ENCODE results near the gene L3MBTL4. TPM values are rescaled to one million over a fixed set of nuclear protein-coding genes. Genes with fewer than 3 reads are reported as not detected.

L3MBTL4 gene
- total RNA-seq, 2 donors from 2014 or later = 0.27 to 5.3 TPM

GRCh38 chr18:5982332-5982731 lies 432.4 kb downstream of the L3MBTL4 start:
- no peaks in the 10 kb centered on the region for H3K27me3 ChIP-seq (replicated peaks; ENCODE audit: insufficient read depth)
- no peak for DNase-seq (ENCODE audit: low spot score)

GRCh38 chr18:5980721-5981120 lies 434.0 kb downstream of the L3MBTL4 start:
- Histone ChIP-seq H3K27ac (no peak overlapping the region), H3K9me3 (no peaks in the 10 kb centered on the region), H3K36me3 (no peaks in the 10 kb centered on the region), H3K27me3 (replicated peaks; ENCODE audit: insufficient read depth) (no peaks in the 10 kb centered on the region), H3K4me3 (no peak overlapping the region), H3K4me1 (ENCODE audit: control insufficient read depth in 1 of 2, low read depth in 2 of 2) (no peaks in the 10 kb centered on the region)
- ATAC-seq (ENCODE audit: insufficient number of reproducible peaks, low FRiP score, low read depth) (no peak), DNase-seq (ENCODE audit: low spot score) (no peak)
- TF ChIP-seq CTCF (IDR thresholded peaks at IDR 0.05) = no peak

More at GRCh38 chr18:5982332-5982731, 432.4 kb downstream of the L3MBTL4 start:
- TF ChIP-seq CTCF (IDR thresholded peaks at IDR 0.05) = no peak
- Histone ChIP-seq H3K36me3 (no peaks in the 10 kb centered on the region), H3K9me3 (no peaks in the 10 kb centered on the region), H3K4me1 (ENCODE audit: control insufficient read depth in 1 of 2, low read depth in 2 of 2) (no peaks in the 10 kb centered on the region), H3K4me3 (no peak overlapping the region), H3K27ac (no peak overlapping the region)
- no peak for ATAC-seq (ENCODE audit: insufficient number of reproducible peaks, low FRiP score, low read depth)

- no peaks in the 10 kb centered on the region for H3K9me3 ChIP-seq
- ATAC-seq (ENCODE audit: insufficient number of reproducible peaks, low FRiP score, low read depth) (no peak), DNase-seq (ENCODE audit: low spot score) (no peak)
- H3K4me3 ChIP-seq = no peak overlapping the region
- TF ChIP-seq CTCF (IDR thresholded peaks at IDR 0.05) = no peak
- no peaks in the 10 kb centered on the region for H3K27me3 ChIP-seq (replicated peaks; ENCODE audit: insufficient read depth)
- H3K27ac ChIP-seq = no peak overlapping the region
- no peaks in the 10 kb centered on the region for H3K4me1 ChIP-seq (ENCODE audit: control insufficient read depth in 1 of 2, low read depth in 2 of 2)
- no peaks in the 10 kb centered on the region for H3K36me3 ChIP-seq
Measured at GRCh38 chr18:5979971-5980457, 434.7 kb downstream of the L3MBTL4 start.

- no peak for TF ChIP-seq CTCF (IDR thresholded peaks at IDR 0.05)
- DNase-seq (ENCODE audit: low spot score) = no peak
- ATAC-seq (ENCODE audit: insufficient number of reproducible peaks, low FRiP score, low read depth) = no peak
Measured at GRCh38 chr18:5979176-5979888, 435.4 kb downstream of the L3MBTL4 start.

GRCh38 chr18:5977022-5977421 lies 437.7 kb downstream of the L3MBTL4 start:
- H3K36me3 ChIP-seq = no peaks in the 10 kb centered on the region
- H3K27me3 ChIP-seq (replicated peaks; ENCODE audit: insufficient read depth) = no peaks in the 10 kb centered on the region
- no peak overlapping the region for H3K27ac ChIP-seq
- H3K4me1 ChIP-seq (ENCODE audit: control insufficient read depth in 1 of 2, low read depth in 2 of 2) = no peaks in the 10 kb centered on the region
- DNase-seq (ENCODE audit: low spot score) (no peak), ATAC-seq (ENCODE audit: insufficient number of reproducible peaks, low FRiP score, low read depth) (no peak)
- no peaks in the 10 kb centered on the region for H3K9me3 ChIP-seq
- H3K4me3 ChIP-seq = no peak overlapping the region
- TF ChIP-seq CTCF (IDR thresholded peaks at IDR 0.05) = no peak

More at GRCh38 chr18:5979176-5979888, 435.4 kb downstream of the L3MBTL4 start:
- Histone ChIP-seq H3K4me3 (no peak overlapping the region), H3K27me3 (replicated peaks; ENCODE audit: insufficient read depth) (no peaks in the 10 kb centered on the region), H3K9me3 (no peaks in the 10 kb centered on the region), H3K4me1 (ENCODE audit: control insufficient read depth in 1 of 2, low read depth in 2 of 2) (no peaks in the 10 kb centered on the region), H3K36me3 (no peaks in the 10 kb centered on the region), H3K27ac (no peak overlapping the region)
